GM19463 (cell line): ENCODE results near the gene NT5C1A.

ENCODE experiments used
- ATAC-seq: cut with Tn5 transposase; IDR thresholded peaks from one replicate; pipeline ENCODE4 v1.9.1; 2021; ENCODE audit warnings: mild to moderate bottlenecking, moderate library complexity; ENCODE audit not compliant: unreplicated experiment

The NT5C1A gene

DNA sequence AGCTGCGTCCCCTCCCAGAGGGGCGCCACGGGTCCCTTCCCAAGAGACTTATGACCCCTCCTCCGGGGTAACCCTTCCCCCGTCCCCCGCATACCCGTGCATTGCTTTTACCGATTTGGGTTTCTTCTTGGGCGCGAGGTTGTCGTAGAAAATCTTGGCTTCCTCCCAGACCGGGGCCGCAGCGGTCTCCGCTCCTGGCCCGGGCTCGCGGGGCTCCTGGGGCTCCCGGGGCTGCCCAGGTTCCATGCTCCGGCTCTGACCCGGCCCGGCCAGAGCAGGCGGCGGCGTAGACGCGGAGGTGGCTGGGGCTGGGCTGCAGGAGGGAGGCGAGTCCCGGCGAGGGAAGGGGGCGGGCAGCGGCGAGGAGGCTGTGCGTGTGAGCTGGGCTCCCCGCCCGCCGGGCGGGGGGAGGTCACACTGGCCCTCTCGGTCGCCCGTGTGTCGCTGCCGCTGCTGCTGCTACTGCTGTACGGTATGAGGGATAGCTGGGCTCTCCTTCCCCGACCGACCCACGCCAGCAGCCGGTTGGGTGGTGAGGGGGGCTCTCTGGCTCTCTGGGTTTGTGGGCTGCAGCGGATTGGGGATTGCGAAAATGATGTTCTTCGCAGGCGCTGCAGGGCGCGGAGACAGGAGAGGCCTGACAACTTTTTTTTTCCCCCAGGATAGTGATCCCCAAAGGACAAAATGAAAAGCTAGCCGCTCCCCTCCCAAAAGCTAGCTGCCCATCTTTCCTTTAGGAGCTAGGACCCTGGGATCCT lies at the start of gene NT5C1A:
Gene NT5C1A (minus strand): TSS at position 315 of the 758 bp plus-strand sequence. CDS start 69 bp downstream, at position 246.
- ATAC-seq, result no peak

DNA sequence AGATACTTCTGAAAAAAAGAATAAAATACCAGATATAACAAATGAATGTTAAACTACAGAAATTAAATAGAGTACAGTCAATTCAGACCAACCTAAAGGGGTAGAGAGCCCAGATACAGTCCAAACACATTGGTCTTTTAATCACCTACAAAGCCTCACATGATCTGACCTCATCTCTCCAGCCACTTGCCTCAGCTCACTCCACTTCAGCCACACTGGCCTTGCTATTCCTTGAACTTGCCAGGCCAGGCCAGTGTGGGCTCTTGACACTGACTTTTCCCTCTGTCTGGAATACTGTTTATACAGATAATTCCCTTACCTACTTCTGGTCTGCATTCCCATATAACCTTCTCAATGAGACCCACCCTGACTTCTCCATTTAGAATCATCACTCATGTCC lies 49.8 kb upstream of the NT5C1A start:
- ATAC-seq, result no peak

DNA sequence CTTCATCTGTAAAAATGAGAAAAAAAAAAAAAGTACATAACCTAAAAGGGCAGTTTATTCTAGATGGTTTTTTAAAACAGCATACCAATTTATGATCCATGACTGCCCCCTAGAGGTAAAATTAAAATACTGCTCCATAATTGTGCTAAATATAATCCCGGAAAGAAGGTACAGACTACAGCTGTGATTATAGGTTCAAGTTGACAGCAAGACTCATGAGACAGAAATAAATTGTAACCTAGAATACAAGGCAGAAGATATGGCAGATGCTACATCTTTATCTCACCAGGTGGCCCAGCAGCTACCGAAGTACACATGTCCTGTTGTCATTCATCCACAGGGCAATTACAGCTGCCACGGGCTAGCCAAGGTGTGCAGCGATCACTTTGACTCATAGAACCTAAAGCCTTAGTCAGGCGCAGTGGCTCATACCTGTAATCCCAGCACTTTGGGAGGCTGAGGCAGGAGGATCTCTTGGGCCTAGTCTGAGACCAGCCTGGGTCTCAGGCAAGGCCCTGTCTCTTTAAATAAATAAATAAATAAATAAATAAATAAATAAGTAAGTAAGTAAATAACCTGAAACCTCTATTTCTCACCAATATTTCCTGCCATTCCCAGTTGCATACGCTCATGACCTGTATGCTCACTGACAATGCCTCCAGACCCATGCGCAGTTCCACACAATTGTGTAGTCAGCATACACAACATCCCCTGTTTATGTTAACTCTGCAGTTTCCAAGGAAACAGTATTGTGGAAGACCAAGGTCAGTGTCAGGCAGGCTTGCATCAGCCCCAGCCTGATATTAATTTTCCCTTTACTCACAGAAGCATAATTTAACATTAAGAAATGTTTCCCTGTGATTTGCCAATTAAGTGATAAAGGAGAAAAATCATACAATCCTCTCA lies 48.4 kb upstream of the NT5C1A start:
- ATAC-seq, result no peak

DNA sequence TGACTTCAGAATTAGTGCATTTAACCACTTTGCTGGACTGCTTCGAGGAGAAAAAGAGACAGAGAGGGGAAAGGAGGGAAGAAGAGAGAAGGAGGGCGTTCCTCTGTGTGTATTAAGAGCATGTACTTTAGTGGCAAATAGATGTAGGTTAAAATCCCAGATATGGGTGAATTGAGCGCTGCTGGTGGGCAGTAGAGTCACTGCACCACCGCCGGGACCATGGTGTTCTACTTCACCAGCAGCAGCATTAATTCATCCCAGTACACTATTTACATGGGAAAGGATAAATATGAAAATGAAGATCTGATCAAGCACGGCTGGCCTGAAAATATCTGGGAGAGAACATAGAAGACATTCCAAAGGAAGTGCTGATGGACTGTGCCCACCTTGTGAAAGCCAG lies 45.9 kb upstream of the NT5C1A start:
- ATAC-seq, result no peak

DNA sequence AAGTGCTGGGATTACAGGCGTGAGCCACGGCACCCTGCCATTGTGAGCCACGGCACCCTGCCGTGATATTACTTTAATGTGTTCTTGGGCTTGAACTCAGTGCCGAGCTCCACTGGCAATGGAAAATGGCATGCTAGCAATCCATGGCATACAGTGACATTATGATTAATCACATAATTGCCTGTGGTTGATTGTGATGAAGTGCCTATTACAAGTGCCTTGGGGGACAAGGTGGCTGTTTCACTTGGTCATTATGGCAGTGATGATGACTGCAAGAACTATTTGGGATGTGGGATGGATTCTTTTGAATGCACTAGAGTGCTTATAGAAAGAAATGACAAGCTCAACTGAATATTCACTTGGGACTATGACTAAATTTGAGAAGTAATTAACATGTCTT lies 41.6 kb upstream of the NT5C1A start:
- no peak for ATAC-seq

DNA sequence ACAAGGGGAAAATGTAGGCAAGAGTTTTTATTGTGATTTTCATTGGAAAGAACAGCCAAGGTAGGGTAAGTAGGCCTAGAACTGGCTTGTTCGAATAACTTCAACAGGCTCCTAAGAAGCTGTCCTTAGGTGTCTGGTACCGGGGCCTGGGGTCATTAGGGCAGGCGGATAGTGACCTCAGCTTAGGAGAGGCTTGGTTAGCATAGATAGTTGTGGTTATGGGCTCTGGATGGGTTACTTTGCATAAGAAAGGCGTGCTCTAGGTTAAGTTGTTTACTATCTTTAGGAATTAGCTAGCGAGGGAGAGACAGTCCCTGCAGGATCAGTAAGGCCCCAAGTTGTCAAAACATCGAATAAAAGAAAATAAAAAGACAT lies 40.0 kb upstream of the NT5C1A start:
- ATAC-seq, result no peak

DNA sequence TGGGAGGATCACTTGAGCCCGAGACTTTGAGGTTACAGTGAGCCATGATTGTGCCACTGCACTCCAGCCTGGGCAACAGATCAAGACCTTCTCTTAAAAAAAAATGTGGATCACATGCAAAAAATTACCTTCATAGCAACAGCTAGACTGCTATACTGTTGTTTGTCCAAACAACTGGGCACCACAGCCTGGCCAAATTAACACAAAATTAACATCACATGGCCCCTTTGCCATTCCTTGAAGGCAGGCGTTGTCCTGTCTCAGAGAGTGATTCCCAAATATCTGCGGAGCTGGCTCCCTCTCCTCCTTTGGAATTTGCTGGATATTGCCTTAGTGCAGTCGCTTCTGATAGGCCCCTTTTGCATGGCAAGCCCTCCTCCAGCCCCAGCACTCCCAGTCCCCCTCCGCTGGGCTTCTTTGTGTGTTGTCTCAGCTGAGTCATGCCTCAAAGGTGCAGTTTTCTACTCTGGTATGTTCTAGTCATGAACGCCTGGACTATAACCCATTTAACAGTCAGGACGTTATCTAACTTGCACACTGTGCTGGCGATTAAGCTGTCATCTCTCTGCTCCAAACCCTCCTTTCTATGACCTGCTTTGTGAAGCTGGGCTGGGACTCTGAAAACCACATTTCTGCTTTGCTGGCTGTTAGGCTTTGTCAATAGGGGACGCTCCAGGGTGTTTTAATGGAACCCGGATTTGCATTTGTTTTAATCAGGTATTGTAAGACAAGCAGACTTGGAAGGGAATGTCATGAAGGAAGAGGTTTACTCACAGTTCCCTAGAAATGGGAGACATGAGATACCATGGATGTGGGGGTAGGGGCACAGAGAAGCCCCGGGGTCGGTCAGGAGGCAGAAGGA lies 39.4 kb upstream of the NT5C1A start:
- ATAC-seq, result no peak

DNA sequence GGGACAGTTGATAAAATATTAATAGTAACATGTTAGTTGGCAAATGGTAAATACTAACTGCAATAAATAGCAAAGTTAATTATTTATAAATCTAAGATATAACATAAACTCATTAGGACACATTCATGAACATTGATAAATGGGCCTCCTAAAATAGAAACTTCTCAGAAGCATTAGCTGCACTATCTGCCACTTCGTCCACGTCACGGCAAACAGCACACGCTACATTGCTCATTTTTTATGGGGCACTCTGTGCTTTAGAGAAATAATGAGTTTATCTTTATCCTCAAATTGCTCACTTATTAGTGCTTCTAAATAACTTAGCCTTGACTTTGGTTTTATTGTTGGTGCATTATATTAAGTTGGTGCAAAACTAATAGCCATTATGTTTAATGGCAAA lies 35.6 kb upstream of the NT5C1A start:
- ATAC-seq, result no peak

DNA sequence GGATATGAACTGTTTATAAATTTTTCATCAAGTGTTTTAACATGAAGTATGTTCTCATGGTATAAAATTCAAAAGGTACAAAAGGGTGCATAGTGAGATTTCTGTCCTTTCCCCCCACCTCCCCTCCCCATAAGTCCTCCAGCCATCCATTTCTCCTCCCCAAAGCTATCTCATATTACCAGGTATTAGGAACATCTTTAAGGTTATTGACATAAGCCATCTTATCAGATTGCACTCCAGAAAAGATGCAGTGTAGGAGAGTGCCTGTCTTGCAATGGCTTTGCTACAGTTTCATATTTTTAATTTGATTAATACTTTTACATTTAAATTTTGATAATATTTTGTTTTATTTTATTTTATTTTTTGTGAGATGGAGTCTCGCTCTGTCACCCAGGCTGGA lies 32.9 kb upstream of the NT5C1A start:
- ATAC-seq, result no peak

DNA sequence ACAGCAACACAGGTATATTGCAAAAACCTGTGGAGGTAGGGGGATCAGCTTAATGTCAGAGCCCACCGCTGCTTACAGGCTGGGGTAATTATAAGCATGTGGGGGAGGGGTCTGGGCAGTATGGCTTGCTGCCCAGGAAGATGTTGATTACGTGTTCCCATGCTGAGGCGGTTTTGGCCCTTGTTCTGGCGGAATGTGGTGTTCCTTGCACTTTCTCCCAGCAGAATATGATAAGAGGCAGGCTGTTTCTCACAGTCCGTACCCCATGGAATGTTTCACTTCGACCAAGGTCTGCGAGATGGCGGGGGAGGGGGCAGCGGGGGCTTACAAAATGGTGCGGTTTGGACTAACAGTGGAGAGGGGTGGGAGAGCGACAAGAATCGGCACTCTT lies 29.1 kb upstream of the NT5C1A start:
- no peak for ATAC-seq

DNA sequence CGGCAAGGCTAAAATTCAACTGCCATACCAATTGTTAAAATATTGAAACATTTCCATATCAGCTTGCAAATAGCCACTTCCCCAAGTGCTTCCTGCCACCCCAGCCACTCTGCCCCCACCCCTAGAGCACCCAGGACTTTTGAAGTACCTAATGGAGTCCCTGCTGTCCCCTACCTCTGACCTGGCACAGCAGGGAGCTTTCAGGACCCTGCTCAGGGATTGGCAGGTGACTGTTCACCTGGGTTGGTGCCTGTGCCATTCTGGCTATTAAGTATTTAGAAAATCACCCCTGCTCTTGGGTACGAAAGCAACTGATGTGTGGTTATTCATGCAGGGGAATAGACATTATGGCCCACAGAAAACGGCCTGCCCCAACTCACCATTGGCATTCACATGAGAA lies 28.4 kb upstream of the NT5C1A start:
- ATAC-seq, result no peak

DNA sequence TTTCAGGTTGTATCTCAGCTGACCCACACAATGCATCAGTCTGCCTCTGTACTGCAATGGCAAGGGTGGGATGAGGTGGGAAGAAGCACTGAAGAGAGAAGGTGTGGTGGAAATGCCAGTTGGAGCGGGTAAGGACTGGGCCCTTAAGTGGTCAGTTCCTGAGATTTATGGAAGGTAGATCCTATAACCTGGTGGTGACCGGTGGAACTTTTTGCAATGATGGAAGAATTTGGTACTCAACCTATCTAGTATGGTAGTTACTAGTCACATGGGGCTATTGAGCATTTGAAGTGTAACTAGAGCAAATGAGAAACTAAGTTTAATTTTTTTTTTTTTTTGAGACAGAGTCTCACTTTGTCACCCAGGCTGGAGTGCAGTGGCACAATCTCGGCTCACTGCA lies 27.5 kb upstream of the NT5C1A start:
- no peak for ATAC-seq

DNA sequence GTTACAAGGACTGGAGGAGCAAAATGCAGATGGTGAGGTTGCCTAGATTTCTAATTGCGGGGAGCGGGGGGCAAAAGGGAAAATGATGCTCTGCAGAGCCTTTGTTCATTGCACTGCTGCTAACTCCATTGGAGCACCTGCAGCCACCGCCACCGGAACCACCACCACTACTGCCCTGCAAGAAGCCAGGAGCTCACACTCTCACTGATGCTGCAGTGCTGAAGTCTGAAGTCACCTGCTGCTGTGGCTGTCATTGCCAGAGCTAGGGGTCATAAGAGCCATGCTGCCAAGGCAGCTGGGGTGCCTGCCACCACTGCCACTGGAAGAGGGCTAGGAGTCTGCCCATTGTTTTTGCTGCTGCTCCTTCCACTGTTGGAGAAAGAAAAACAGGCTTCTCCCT lies 26.7 kb upstream of the NT5C1A start:
- no peak for ATAC-seq

DNA sequence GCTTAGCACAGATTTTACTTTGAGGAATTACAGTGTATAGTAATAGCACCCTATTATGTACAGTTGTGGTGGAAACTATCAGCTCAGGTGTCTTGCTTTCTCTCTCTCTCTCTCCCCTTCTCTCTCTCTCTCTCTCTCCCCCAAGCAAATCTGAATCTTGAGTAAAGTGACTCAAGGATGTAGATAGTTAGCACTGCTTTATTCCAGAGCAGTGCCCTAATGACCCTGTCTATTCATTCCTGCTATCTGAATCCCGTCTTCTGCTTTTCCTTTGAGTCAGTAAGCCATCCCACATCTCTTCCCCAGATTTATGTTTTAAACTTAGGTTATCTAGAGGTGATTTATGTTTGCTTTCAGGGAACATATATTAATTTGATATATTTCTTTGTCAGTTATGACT lies 24.5 kb upstream of the NT5C1A start:
- no peak for ATAC-seq

DNA sequence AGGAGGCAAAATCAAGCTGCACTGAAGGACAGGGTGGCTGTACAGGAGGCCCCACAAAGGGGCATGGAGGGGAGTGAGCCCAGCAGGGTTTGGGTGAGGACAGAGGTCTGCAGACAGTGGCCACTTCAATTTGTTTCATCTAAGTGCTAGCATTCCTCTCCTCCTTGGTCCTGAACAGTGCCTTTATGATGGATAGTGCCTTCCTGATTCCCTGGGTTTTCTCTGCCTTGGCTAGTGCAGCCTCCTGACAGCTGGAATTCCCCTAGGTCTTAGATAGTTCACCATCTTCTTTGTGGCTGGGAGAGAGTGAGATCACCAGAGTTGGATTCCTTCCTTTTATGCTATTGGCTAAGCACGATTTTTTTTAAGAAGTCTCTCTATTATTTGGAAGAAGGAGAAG lies 23.1 kb upstream of the NT5C1A start:
- ATAC-seq, result no peak

DNA sequence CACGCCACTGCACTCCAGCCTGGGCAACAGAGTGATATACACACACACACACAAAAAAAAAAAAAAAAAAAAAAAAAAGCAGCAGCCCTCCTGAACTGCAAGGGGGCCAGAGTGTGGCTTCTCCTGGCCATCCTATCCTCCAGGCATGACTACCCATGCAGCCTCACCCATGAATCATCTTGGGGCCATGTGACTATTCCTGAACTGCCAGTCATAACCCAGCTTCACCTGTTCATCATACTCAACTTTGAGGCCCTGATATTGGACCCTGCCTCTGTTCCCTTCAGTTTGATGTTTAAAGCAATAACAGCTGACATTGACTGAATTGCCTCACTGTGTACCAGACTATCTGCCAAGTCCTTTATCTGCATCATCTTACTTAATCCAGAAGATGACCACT lies 22.1 kb upstream of the NT5C1A start:
- ATAC-seq, result no peak

DNA sequence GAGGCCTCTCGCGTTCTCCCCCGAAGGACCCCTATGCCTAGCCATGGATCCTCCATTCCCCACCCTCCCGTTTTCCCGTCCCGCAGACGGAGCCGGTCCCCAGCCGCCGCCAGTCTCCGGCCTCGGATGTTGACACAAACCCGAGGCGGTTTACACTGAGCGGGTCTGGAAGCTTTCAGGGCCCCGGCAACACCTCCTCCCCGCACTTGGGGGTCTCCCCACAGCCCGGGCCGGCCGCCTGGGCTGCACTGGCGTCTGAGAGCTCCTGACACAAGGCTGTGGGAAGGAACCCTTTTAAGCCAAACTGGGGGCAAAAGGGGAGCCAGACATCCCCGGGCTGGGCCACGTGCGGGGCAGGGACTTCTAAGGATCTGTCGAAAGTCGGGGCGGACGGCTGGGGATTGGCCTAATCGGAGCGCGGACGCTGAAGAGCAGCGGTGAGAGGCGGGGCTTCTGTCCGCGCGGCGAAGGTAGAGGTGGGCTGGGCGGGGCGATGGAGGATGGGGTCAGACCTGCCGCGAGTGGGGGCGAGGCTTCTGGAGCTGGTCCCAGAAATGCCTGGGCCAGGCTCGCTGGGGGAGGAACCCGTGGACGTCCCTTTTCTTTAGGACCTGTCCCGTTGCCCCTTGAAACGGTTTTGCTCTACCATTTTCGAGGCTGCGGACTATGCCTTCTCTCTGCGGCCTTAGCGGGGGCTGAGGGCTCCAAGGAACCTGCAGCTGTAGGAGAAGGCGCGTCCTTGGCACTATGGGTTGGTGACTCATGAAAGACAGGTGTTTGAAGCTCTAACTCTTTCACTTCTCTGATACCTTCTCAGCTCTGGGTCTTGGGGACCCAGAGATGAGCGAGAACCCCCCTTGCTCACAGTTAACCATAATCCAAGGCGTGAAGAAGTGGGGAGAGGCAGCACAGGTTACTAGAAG lies 20.5 kb upstream of the NT5C1A start:
- no peak for ATAC-seq

DNA sequence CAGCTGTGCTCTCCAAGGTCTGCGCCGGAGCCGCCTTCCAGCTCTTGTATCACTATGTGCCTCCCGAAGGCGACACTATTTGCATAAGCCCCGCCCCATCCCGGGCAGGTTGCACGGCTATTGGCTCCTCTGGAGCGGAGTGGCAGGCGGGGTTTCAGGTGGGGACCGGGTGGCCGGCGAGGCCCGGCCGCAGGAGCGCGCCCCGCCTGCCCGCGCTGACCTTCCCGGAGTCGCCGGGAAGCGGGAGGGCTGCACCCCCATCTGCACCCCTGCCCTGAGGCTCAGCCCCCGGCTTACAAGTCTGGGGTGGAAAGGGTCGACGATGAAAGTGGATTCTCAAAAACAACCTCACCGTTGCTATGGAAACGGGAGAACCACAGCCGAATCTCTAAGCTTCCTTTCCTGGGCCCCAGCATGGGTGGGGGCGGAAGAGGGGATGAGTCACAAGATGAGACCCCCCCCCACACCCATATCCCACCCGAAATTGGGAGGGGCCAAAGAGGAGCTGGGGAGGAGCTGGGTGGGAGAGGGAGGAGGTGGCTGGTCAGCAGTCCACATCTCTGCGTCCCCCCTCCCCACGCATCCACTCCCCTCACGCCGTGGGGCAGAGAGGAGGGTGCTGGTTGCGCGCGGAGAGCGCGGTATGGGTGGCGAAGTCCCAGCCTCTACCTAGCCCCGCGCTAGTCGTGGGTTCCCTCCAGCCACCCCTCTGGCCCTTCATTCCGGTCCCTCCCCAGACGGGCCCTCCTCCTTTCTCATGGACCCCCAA lies 19.7 kb upstream of the NT5C1A start, which contains the start of gene HPCAL4:
Gene HPCAL4 (minus strand): TSS at position 51 of the 769 bp plus-strand sequence. CDS start 6,830 bp downstream, outside the sequence.
- ATAC-seq, result peak; percentile 91

DNA sequence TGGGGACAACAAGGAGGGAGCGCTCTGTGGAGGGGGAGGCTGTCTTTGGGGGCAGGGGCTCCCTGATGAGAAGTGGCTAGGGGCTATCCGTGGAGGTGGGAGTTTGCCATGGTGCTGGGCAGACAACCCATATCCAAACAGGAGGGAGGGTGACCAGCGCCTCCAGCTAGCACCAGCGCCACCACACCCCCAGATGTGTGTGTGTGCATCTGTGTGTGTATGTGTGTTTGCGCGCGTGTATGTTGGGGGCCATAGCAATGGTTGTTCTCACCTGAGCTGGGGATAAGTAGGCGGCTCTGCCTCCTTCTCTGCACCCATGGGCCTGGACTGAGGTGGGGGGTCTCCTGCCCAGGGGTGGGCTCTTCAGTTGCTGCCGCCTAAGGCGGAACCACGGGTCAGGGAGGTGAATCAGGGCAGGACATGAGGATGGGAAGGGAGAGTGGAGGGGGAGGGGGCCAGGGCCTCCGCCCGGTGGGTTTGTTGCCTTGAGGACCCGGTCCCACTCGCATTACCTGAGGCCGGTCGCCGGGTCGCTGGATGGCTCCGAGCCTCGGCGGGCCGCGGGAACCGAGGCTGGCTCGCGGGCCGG lies 19.0 kb upstream of the NT5C1A start:
- no peak for ATAC-seq
